Body of pancreas (tissue), 4 donors: ENCODE results near the gene NELFE.

Experiments
- CTCF ChIP-seq, 7 experiments: fragments of 450-650 bp in 4 of 7; fragments of 200-600 bp in 3 of 7; sonication (generic) in 3 of 7; IDR thresholded peaks; one replicate each; pipeline ENCODE4 v1.5.1; 2016 to 2019; ENCODE audit warnings: antibody characterized with exemption in 7 of 7
- POLR2A ChIP-seq, 3 donors: fragments of 450-650 bp; IDR thresholded peaks; one replicate each; pipeline ENCODE4 v1.6.1; 2016; ENCODE audit warnings: antibody characterized with exemption in 3 of 3, mild to moderate bottlenecking in 2 of 3

GRCh38 chr6:31948753-31949413 lies 9.9 kb downstream of the NELFE start:
- TF ChIP-seq CTCF (IDR thresholded peaks at IDR 0.05) = no peak
- TF ChIP-seq POLR2A (IDR thresholded peaks at IDR 0.05) = no peak
